A172 (cell line): ENCODE measurements around the gene MBD4. TPM values are rescaled to one million over a fixed set of nuclear protein-coding genes. Genes with fewer than 3 reads are reported as not detected.
A peak's percentile ranks its signal among the peaks of the same experiment; 100 is the strongest.
"Not testable (repeated sequence)": the region's sequence is repeated elsewhere in the genome, so short reads cannot be mapped to it uniquely, and the experiment has no call there.

ENCODE experiments used
- DNase-seq: peaks from one replicate; pipeline ENCODE4 v3.0.0-alpha.2; 2015; ENCODE audit warnings: low spot score
- total RNA-seq: library from RNA; depleted of rRNA; stranded (reverse); fragments of >200 nt; shearing (Covaris generic); gene quantifications from 2 replicates; pipeline ENCODE4 v1.2.3, GENCODE V29; 2014; rRNA removed

MBD4 gene
- total RNA-seq = 63.0 and 63.3 TPM in 2 replicates

DNA sequence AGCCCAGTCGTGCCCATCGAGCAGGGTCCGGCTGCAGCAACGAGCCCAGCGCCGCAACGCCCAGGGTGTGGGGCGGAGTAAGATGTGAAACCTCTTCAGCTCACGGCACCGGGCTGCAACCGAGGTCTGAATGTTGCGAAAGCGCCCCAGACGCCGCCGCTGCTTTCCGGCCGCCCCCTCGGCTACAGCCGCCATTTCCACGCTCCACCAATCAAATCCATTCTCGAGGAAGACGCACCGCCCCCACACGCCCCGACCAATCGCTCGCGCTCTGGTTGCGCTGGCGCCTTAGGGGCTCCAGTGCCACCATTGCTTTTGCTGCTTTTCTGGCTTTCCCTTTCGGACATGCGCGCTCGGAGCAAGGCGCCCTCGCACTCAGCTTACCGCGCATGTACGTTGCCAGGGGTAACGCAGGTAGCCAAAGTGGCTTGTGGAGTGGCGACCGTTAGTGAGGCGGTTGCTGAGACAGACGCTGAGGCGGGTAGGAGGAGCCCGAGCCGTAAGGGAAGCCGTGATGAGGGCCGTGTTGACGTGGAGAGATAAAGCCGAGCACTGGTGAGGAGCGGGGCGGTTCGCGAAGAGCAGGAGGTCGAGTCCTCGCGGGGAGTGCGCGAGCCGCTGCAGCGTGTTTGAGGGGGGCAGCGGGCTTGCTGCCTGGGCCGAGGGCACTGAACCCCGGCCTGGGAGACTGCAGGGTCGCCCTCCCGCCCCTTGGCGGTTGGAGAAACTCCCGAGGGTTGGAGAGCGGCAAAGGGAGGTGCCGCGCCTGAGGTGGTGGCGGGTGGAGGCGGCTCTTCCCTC is at the start of gene MBD4, which contains the start of gene IFT122:
MBD4 (minus strand) TSS at position 132 of the 801 bp plus-strand sequence; CDS start at position 17, 115 bp downstream.
IFT122 (plus strand) TSS at position 408 of the 801 bp plus-strand sequence; CDS start at position 515, 107 bp downstream.
- peak; percentile 100 for DNase-seq

DNA sequence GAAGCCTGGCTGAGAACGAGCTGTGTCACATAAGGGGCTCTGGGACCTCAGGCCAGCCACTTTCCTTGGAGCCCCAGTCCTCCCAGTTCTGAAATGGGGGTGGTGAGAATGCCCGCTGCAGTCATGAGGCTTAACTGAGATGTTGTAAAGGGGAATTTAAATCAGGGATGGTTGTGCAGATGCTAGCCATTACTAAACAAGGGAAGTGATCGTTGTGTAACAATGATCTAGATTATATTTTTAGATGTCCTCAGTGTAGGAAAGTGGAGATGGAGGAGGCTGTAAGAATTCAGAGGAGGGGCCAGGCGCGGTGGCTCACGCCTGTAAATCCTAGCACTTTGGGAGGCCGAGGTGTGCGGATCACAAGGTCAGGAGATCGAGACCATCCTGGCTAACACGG is 49.5 kb upstream of the MBD4 start:
- DNase-seq = not testable (repeated sequence)

DNA sequence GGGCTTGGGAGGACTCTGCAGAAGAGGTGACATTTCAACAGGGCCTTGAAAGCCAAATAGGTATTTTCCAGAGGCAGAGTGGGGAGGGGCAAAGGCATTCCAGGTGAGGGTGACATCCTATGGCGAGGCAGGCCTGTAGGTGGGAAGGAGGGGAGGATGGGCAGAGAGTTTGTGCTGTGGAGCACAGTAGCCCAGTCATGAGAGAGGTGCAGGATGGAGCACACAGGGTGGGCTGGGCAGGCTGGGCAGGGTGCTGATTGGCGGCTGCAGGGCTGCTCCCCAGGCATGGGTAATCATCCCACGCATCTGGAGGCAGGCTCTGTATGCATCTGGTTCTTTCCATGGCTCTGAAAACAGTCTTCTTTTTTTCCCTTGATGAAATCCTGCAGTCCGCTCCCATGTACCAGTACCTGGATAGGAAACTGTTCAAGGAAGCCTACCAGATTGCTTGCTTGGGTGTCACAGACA is 48.2 kb upstream of the MBD4 start:
- not testable (repeated sequence) for DNase-seq

DNA sequence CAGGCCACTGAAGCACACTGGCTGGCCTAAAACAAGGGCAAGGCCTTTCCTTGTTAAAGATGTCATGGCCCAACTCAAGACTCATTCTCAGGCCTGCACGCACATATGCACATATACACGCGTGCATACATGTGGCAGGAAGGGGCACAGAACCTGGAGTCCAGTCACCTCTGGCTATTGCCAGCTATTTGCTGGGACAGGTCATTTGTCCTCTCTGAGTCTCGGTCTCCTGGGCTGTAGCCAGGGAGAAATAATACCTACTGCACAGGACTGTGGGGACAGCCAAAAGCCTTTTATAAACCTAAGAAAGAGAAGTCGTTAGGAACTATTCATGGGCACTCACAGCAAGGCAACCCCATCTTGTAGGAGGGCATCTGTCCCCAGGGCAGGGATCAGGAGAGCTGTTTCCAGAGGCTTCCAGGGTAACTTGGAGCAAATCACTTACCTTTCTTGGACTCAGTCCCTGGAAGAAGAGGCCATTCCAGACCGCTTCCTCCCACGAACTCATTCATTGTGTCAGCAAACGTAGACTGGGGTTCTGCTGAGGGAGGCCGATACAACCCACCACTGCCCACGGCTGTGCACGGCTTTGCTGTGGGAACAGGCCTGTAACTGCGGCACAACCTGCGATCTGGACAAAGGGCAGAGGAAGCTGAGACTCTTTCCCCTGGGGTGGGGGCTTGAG is 47.6 kb upstream of the MBD4 start:
- DNase-seq = no peak

- DNase-seq = no peak
Observed at GRCh38 chr3:129486664-129487035, 46.9 kb upstream of the MBD4 start.

DNA sequence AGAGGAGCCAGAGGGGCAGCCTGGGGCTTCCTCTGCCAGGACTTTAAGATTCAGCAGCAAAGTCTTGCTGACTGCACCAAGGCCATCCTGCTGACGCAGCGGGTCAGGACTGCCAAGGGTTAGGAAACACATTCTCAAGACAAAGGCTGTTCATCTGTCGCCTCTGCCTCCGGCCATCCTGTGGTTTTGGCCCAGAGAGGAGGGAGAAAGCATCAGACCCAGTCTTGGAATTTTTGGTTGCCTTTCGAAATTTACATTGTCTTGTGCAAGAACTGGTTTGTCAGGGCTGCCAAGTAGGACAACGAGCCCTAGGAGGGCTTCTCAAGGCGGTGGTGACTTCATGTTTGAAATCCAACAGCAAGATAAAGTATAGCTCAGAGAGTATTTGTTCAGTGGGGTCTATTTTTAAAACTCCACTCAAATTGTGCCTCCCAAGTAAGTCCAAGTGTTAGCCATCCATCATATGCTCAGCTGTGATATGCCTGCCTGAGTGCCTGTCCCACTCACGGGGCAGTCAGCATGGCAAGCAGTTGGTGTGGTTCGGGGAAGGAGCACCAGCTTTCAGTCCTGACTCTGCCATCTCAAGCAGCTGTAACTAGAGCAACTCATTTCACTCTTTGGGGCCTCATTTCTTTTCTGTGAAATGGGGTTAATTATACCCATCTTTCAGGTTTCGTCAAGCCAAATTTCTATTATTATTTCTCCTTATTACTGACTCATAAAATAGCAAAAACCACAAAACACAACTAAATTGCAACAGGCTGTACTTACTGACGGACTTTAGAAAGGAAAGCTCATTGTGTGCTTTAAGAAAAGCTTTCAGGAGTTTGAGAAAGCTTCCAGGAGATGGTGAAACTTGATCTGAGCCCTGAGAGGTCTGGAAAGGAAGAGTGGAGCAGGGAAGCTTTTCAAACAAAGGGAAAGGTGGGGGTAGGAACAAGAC is 46.2 kb upstream of the MBD4 start:
- peak; percentile 90 for DNase-seq

GRCh38 chr3:129485146-129485545 is 45.4 kb upstream of the MBD4 start:
- not testable (repeated sequence) for DNase-seq

DNA sequence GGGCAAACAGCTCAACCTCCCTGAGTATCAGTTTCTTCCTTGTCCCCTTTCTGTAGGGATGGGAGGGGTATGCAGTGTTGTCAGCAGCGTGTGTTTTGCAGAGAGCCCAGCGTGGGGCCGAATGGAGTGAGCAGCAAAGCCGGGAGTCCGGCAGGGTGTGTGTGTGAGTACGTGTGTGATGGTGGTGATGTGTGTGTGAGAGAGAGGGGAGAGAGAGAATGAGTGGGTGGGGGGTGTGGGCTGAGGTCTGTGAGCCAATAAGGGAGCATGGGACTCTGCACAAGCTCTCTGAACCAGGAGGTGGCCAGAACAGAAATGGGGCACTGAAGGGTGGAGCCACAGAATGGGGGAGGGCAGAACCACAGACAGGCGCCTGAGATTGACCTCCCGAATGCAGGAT is 44.1 kb upstream of the MBD4 start:
- no peak for DNase-seq

- no peak for DNase-seq
Observed at GRCh38 chr3:129482721-129483120, 43.0 kb upstream of the MBD4 start.

- no peak for DNase-seq
Observed at GRCh38 chr3:129481766-129482332, 42.1 kb upstream of the MBD4 start.

- not testable (repeated sequence) for DNase-seq
Observed at GRCh38 chr3:129481225-129481765, 41.5 kb upstream of the MBD4 start.

GRCh38 chr3:129476586-129476985 is 36.8 kb upstream of the MBD4 start:
- DNase-seq = no peak

- DNase-seq = no peak
Observed at GRCh38 chr3:129475863-129476262, 36.1 kb upstream of the MBD4 start.

GRCh38 chr3:129474984-129475804 is 35.4 kb upstream of the MBD4 start:
- DNase-seq = peak; percentile 54

DNA sequence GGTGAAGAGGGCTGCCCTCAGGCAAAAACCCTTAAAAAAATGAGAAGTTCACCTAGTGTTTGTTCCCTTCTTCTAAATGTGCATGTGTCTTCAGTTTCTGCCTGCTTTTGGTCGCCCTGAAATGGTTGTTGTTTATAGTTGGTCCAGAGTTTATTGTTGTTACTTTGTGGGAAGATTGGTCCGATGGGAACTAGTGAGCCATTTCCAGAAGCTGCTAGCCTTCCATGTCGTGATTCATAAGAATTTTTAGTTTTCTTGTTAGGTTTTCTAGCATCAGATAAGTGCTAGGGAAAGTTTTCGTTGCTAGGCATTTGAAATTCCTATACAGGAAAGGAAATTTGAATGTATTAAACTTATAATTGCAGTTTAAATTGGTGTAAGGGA is 34.0 kb upstream of the MBD4 start:
- no peak for DNase-seq

GRCh38 chr3:129473067-129473768 is 33.5 kb upstream of the MBD4 start:
- no peak for DNase-seq

- DNase-seq = no peak
Observed at GRCh38 chr3:129470861-129471260, 31.1 kb upstream of the MBD4 start.

DNA sequence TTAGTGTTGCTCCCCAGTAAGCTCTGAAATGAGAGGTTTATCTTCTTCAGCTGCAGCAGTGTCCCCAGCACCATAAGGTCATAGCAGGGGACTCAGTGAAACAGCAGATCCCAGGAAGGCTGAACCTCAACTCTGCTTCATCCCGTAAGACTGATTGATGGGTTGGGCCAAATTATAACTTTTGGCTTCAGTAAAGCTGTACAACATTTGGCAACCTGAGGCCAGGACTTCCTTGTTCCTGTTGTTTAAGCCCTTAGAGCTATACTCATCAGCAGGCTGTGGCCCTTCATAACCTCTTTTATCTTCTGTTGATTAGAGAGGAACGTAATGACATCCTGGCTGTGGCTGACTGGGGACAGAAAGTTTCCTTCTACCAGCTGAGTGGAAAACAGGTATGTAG is 29.3 kb upstream of the MBD4 start:
- no peak for DNase-seq

DNA sequence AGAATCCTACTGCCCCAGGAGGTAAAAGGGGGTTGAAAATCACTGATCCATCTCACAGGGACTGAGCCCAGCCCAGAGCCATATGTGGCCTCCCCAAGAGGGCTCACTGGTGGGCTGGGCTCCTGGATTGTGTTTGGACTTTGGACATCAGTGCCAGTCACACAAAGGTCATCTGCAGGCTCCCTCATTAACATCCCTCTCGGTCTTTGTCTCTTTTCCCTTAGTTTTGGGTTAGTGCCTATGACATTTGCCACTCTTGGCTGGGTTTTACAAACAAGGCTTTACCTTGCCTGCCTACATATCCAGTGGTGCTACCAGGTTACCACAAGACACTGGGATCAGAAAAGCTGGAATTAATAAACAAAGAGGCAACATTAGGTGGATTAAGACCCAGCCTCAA is 28.2 kb upstream of the MBD4 start:
- no peak for DNase-seq

GRCh38 chr3:129463716-129464115 is 24.0 kb upstream of the MBD4 start:
- no peak for DNase-seq
